Motor neuron (in vitro differentiated cells): ENCODE measurements around the gene RHOA. TPM values are rescaled to one million over a fixed set of nuclear protein-coding genes. Genes with fewer than 3 reads are reported as not detected.

Source experiments
- ATAC-seq, 8 experiments: fragments of 200-7000 bp; cut with Tn5 transposase; replicated peaks in 6 of 8; 2 replicates each; pipeline ENCODE4 v1.8.0; 2021; ENCODE audit warnings: mild to moderate bottlenecking in 8 of 8, moderate library complexity in 8 of 8
- H3K27ac ChIP-seq, 2 donors: fragments of 250-450 bp; sonication (Bioruptor Pico); 2 replicates each; pipeline ENCODE4 v1.9.0; 2021; ENCODE audit warnings: antibody characterized with exemption in 2 of 2, mild to moderate bottlenecking in 2 of 2, moderate library complexity in 1 of 2
- H3K4me1 ChIP-seq, 2 donors: fragments of 250-450 bp; sonication (Bioruptor Pico); replicated peaks in 1 of 2; 2 replicates each; pipeline ENCODE4 v1.6.1; 2021; ENCODE audit warnings: antibody characterized with exemption in 2 of 2, mild to moderate bottlenecking in 2 of 2, moderate library complexity in 1 of 2
- H3K4me3 ChIP-seq, 5 donors: fragments of 250-450 bp; sonication (Bioruptor Pico); 2 replicates each; pipeline ENCODE4 v1.9.0; 2021; ENCODE audit warnings: antibody characterized with exemption in 5 of 5, mild to moderate bottlenecking in 5 of 5, moderate library complexity in 4 of 5
- WGBS, 10 experiments: fragments of 450-650 bp; shearing (Covaris generic); methylation state at CpG; one replicate each; pipeline ENCODE4 v1.0.0; 2022; 5-methylcytosine and 5-hydroxymethylcytosine counted together
- in situ Hi-C, 9 experiments: fragments of 400-800 bp; cut with MboI; loops; one replicate each; pipeline ENCODE4 v1.15.0; 2021; ENCODE audit warnings: low sequenced_read_pairs in 9 of 9, low pct_unique_long_range_greater_than_20kb in 2 of 9; ENCODE audit not compliant: unreplicated experiment in 9 of 9
- total RNA-seq, 8 experiments: library from RNA; unstranded; fragments of 300-600 nt; gene quantifications; 2 replicates each; pipeline versions ENCODE4 v1.2.3 to v1.2.4, GENCODE V29; 2022

The RHOA gene
- total RNA-seq: 100 to 1,000 TPM in 6 of 8 experiments, 10 to 100 TPM in 2; 80.9 to 295 (median 201) TPM

DNA sequence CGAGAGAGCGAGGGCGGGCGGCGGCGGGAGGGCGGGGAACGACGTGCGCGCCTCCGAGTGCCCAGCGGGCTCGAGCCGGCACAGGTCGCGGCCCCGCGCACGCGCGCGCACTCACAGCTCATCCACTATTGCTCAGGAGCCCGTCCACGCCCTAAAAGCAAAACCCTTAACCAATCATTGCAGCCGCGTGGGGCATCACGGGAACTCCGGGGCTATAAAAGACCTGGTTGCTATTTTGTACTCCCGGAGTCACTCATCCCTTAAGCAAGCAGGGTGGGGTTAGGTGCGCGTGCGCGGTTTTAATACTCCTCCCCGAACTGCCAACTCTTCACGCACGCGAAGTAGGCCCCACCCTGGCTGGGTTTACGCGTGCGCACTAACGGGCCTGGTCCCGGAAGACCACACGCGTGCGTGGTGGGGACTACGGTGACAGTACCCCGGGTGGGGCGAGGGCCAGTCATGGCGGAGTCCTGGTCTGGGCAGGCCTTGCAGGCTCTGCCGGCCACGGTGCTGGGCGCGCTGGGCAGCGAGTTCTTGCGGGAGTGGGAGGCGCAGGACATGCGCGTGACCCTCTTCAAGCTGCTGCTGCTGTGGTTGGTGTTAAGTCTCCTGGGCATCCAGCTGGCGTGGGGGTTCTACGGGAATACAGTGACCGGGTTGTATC, at the start of gene RHOA, which contains the start of gene TCTA:
Gene RHOA, minus strand, starts transcription at position 9 of the 664 bp plus-strand sequence. CDS start 36,387 bp downstream, outside the sequence.
Gene TCTA, plus strand, starts transcription at position 456 of the 664 bp plus-strand sequence. Its CDS starts 4 bp downstream, at position 460.
- Histone ChIP-seq H3K27ac (peak within 1 kb of the TSS; percentile 89 to 94), H3K4me3 (peak within 1 kb of the TSS; percentile 73 to 96 (median 83)), H3K4me1 (peaks cover 17 to 18% of the 10 kb centered on the region in 2 donors)
- 0 to 6% (median 0%) methylated on average over 2 to 8 of the region's 62 CpGs; no CpG with 5 or more reads in 7 of the 10 experiments for WGBS, 10 experiments
- in situ Hi-C loops: no loop called here
- ATAC-seq: peak; percentile 76 to 96 (median 90)

DNA sequence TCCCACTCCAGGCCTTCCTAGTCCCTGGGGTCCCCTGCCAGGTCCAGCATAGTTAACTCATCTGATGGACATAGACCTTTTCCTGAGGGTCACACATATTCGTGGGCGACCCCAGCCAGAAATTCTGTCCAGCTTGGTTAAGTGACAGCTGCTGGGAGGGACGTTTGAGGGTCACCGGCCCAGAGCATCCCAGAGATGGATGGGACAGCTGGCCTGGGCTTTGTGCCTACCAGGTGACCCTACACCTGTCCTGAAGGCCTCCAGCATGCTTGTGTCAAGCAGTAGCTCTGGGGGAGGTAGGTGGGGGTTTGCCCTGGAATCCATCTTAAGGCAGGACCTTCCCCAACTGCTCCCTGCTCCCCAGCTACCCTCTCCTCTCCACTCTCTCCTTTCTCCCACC, 49.2 kb upstream of the RHOA start:
- peak overlapping the region in 1 of 2 donors; percentile 42 for H3K27ac ChIP-seq
- ATAC-seq: no peak
- in situ Hi-C loops: no loop called here
- no peak overlapping the region for H3K4me3 ChIP-seq
- WGBS, 10 experiments: 60 to 83% (median 75%) methylated on average over 2 to 3 of the region's 4 CpGs; no CpG with 5 or more reads in 7 of the 10 experiments
- H3K4me1 ChIP-seq: peaks cover 16 to 41% of the 10 kb centered on the region in 2 donors

- 20 to 100% (median 60%) methylated on average over 1 of the region's 2 CpGs; no CpG with 5 or more reads in 5 of the 10 experiments for WGBS, 10 experiments
- Histone ChIP-seq H3K4me3 (no peak overlapping the region), H3K27ac (no peak overlapping the region), H3K4me1 (peaks cover 16 to 38% of the 10 kb centered on the region in 2 donors)
- ATAC-seq: no peak
- in situ Hi-C loops: no loop called here
Measured at GRCh38 chr3:49460188-49460890, 48.6 kb upstream of the RHOA start.

GRCh38 chr3:49456466-49456865, 44.7 kb upstream of the RHOA start:
- Histone ChIP-seq H3K4me3 (no peak overlapping the region), H3K4me1 (peaks cover 5 to 25% of the 10 kb centered on the region in 2 donors), H3K27ac (no peak overlapping the region)
- no peak for ATAC-seq
- in situ Hi-C loops: no loop called here
- 93 to 100% (median 100%) methylated on average over 1 to 2 of the region's 3 CpGs; no CpG with 5 or more reads in 7 of the 10 experiments for WGBS, 10 experiments

GRCh38 chr3:49454898-49455681, 43.3 kb upstream of the RHOA start:
- no peak overlapping the region for H3K4me3 ChIP-seq
- H3K27ac ChIP-seq: no peak overlapping the region
- in situ Hi-C loops: no loop called here
- WGBS, 10 experiments: 50 to 100% (median 76%) methylated on average over 1 to 2 of the region's 3 CpGs; no CpG with 5 or more reads in 5 of the 10 experiments
- H3K4me1 ChIP-seq: peaks cover 0 to 12% of the 10 kb centered on the region in 2 donors
- ATAC-seq: peak in 2 of 8 experiments; percentile 7 to 19

DNA sequence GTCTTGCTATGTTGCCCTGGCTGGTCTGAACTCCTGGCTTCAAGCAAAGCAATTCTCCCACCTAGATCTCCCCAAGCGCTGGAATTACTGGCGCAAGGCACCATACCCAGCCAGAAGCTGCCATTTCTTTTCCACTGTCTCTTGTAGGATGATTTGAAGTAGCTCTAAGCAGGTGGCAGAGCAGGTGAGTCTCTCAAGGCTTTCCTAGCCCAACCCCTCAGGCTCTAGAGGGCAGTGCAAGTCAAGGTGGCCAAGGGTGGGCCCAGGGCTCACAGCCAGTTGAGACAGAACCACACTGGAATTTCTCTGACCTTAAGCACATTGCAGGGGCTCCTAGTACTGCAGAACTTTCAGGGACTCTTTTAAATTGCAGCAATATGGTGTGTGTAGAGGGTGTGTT, 42.7 kb upstream of the RHOA start:
- WGBS, 10 experiments: 58 to 94% (median 86%) methylated on average over 2 of the region's 2 CpGs; no CpG with 5 or more reads in 7 of the 10 experiments

GRCh38 chr3:49453621-49454020, 41.8 kb upstream of the RHOA start:
- Histone ChIP-seq H3K4me3 (no peak overlapping the region), H3K27ac (no peak overlapping the region), H3K4me1 (peaks cover 0 to 3% of the 10 kb centered on the region in 2 donors)
- 72 to 100% (median 88%) methylated on average over 1 to 4 of the region's 4 CpGs; no CpG with 5 or more reads in 3 of the 10 experiments for WGBS, 10 experiments
- in situ Hi-C loops: no loop called here
- ATAC-seq: no peak

More for the DNA sequence above, 42.7 kb upstream of the RHOA start:
- ATAC-seq: peak; percentile 27 to 76 (median 54)
- in situ Hi-C loops: no loop called here
- H3K4me3 ChIP-seq: no peak overlapping the region
- no peak overlapping the region for H3K27ac ChIP-seq
- H3K4me1 ChIP-seq: peaks cover 0 to 9% of the 10 kb centered on the region in 2 donors

DNA sequence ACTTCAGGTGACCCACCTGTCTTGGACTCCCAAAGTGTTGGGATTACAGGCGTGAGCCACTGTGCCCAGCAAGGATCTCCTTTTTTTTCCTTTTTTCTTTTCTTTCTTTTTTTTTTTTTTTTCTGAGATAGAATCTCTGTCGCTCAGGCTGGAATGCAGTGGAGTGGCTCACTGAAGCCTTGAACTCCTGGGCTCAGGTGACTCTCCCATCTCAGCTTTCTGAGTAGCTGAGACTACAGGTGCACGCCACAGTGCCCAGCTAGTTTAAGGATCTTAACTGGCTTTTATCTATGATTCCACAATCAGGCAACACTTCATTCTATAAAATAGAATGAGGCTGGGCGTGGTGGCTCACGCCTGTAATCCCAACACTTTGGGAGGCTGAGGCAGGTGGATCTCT, 33.6 kb upstream of the RHOA start:
- 60 to 100% (median 88%) methylated on average over 1 to 3 of the region's 5 CpGs; no CpG with 5 or more reads in 2 of the 10 experiments for WGBS, 10 experiments
- H3K4me3 ChIP-seq: no peak overlapping the region
- H3K27ac ChIP-seq: no peak overlapping the region
- peaks cover 0 to 2% of the 10 kb centered on the region in 2 donors for H3K4me1 ChIP-seq
- no peak for ATAC-seq
- in situ Hi-C loops: loop anchor here in 4 of 9 experiments (10.0 to 25.0 kb wide), 4 partner anchors 108 to 461 kb away; partner anchors contain the start of genes CCDC71 (in 2 of the 4), KLHDC8B (in 2 of the 4), USP4 (in 2 of the 4) and P4HTM (in 1 of the 4)

DNA sequence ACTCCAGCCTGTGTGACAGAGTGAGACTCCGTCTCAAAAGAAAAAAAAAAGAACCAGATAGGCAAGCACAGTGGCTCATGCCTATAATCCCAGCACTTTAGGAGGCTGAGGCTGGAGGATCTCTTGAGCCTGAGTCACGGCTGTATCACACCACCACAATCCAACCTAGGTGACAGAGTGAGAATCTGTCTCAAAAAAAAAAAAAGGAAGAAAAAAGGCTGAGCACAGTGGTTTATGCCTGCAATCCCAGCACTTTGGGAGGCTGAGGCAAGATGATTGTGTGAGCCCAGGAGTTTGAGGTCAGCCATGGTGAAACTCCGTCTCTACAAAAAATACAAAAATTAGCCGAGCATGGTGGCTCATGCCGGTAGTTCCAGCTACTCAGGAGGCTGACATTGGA, 23.0 kb upstream of the RHOA start:
- no peak overlapping the region for H3K4me3 ChIP-seq
- in situ Hi-C loops: loop anchor here in 4 of 9 experiments (25.0 kb wide), 3 partner anchors 97 to 447 kb away; partner anchors contain the start of genes CCDC71 (in 2 of the 4), KLHDC8B (in 2 of the 4), USP4 (in 2 of the 4) and P4HTM (in 1 of the 4)
- ATAC-seq: no peak
- H3K4me1 ChIP-seq: no peaks in the 10 kb centered on the region
- H3K27ac ChIP-seq: no peak overlapping the region
- 43 to 100% (median 86%) methylated on average over 1 to 4 of the region's 5 CpGs; no CpG with 5 or more reads in 3 of the 10 experiments for WGBS, 10 experiments

GRCh38 chr3:49428752-49429080, 16.9 kb upstream of the RHOA start:
- peak in 5 of 8 experiments; percentile 1 to 6 (median 3) for ATAC-seq
- 0 to 28% (median 13%) methylated on average over 1 to 8 of the region's 9 CpGs; no CpG with 5 or more reads in 2 of the 10 experiments for WGBS, 10 experiments
- Histone ChIP-seq H3K4me3 (peak overlapping the region; percentile 58 to 85 (median 68)), H3K27ac (peak overlapping the region; percentile 88 to 91), H3K4me1 (peaks cover 4 to 5% of the 10 kb centered on the region in 2 donors)
- in situ Hi-C loops: loop anchor here in 4 of 9 experiments (25.0 kb wide), 3 partner anchors 91 to 441 kb away; partner anchors contain the start of genes CCDC71 (in 2 of the 4), KLHDC8B (in 2 of the 4), USP4 (in 2 of the 4) and P4HTM (in 1 of the 4)

- in situ Hi-C loops: loop anchor here in 4 of 9 experiments (25.0 kb wide), 3 partner anchors 90 to 440 kb away; partner anchors contain the start of genes CCDC71 (in 2 of the 4), KLHDC8B (in 2 of the 4), USP4 (in 2 of the 4) and P4HTM (in 1 of the 4)
- Histone ChIP-seq H3K27ac (no peak overlapping the region), H3K4me3 (no peak overlapping the region), H3K4me1 (peaks cover 4 to 5% of the 10 kb centered on the region in 2 donors)
- 60 to 100% (median 100%) methylated on average over 1 to 2 of the region's 2 CpGs; no CpG with 5 or more reads in 1 of the 10 experiments for WGBS, 10 experiments
- ATAC-seq: no peak
Measured at GRCh38 chr3:49427586-49427985, 15.8 kb upstream of the RHOA start.

DNA sequence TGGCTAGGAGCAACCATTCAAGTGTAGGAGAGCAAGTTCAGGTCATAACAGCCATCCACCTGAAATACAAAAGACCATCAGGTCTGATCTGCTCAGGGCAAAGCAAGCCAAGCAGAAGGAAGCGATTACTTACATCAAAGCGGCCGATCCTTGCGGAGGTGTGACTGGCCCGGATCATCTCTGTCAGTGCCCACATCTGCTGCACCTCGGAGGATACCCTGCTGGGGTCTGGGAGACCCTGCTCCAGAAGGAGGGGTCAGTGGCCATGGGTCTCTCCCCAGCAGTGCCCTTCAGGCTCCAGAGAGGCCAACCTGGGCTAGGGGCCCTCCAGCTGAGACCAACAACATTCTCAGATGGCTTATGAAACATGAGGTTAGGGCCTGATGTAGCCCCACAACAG, 13.0 kb upstream of the RHOA start:
- Histone ChIP-seq H3K4me3 (no peak overlapping the region), H3K27ac (no peak overlapping the region), H3K4me1 (peaks cover 4 to 5% of the 10 kb centered on the region in 2 donors)
- ATAC-seq: no peak
- WGBS, 10 experiments: 20 to 94% methylated on average over 1 to 6 of the region's 6 CpGs; no CpG with 5 or more reads in 8 of the 10 experiments
- in situ Hi-C loops: loop anchor here in 4 of 9 experiments (25.0 kb wide), 3 partner anchors 88 to 438 kb away; partner anchors contain the start of genes CCDC71 (in 2 of the 4), KLHDC8B (in 2 of the 4), USP4 (in 2 of the 4) and P4HTM (in 1 of the 4)
